SK-N-MC (cell line): ENCODE measurements around the gene ZNF860.

Experiments
- DNase-seq: peaks from one replicate; pipeline ENCODE4 v3.0.0-alpha.2; 2011; ENCODE audit warnings: low read depth, low spot score
- H3K27ac ChIP-seq: fragments of 200-600 bp; sonication (generic); 2 replicates; pipeline ENCODE4 v1.5.1; 2016; ENCODE audit warnings: mixed run types
- H3K36me3 ChIP-seq: fragments of 200-600 bp; sonication (generic); 2 replicates; pipeline ENCODE4 v1.6.1; 2017; ENCODE audit warnings: antibody characterized with exemption, low read length, mixed read lengths; ENCODE audit not compliant: insufficient read depth
- H3K4me3 ChIP-seq: fragments of 200-600 bp; sonication (generic); 2 replicates; pipeline ENCODE4 v1.5.1; 2016
- H3K9ac ChIP-seq: fragments of 200-600 bp; sonication (generic); 2 replicates; pipeline ENCODE4 v1.8.0; 2017; ENCODE audit warnings: mixed run types, mixed read lengths; ENCODE audit not compliant: insufficient read length
- H3K9me3 ChIP-seq: fragments of 200-600 bp; sonication (generic); 2 replicates; pipeline ENCODE4 v1.6.1; 2017; ENCODE audit warnings: low read depth, mild to moderate bottlenecking, antibody characterized with exemption, low read length, moderate library complexity, mixed read lengths
- EZH2 ChIP-seq: fragments of 200-600 bp; sonication (generic); IDR thresholded peaks from one replicate; pipeline ENCODE4 v1.6.1; 2017; ENCODE audit warnings: antibody characterized with exemption
- FOXP2 ChIP-seq: optimal IDR thresholded peaks from 2 replicates; pipeline ENCODE3; 2011; ENCODE audit warnings: mild to moderate bottlenecking, moderate library complexity; ENCODE audit not compliant: insufficient read depth; ENCODE audit errors: extremely low read length, control extremely low read depth
- POLR2AphosphoS5 ChIP-seq: IDR thresholded peaks from 2 replicates; pipeline ENCODE4 v1.6.1; 2012; ENCODE audit warnings: mild to moderate bottlenecking, low read depth, low read length, borderline replicate concordance

The ZNF860 gene

GRCh38 chr3:32037932-32038267, 56.4 kb downstream of the ZNF860 start:
- Histone ChIP-seq H3K9ac (no peak overlapping the region), H3K36me3 (no peaks in the 10 kb centered on the region), H3K4me3 (no peak overlapping the region), H3K9me3 (no peaks in the 10 kb centered on the region), H3K27ac (no peak overlapping the region)
- TF ChIP-seq FOXP2 (no peak), POLR2AphosphoS5 (no peak), EZH2 (no peak)
- DNase-seq = no peak

- Histone ChIP-seq H3K9ac (no peak overlapping the region), H3K27ac (no peak overlapping the region), H3K9me3 (no peaks in the 10 kb centered on the region), H3K4me3 (no peak overlapping the region), H3K36me3 (no peaks in the 10 kb centered on the region)
- no peak for DNase-seq
- no peak for TF ChIP-seq POLR2AphosphoS5
- TF ChIP-seq FOXP2 = no peak
- TF ChIP-seq EZH2 = no peak
Measured at GRCh38 chr3:32041316-32041715, 59.8 kb downstream of the ZNF860 start.
